Dedifferentiated amniotic fluid mesenchymal stem cell (primary cell): ENCODE data around the gene ISY1.
A peak's percentile ranks its signal among the peaks of the same experiment; 100 is the strongest.
"Not testable (repeated sequence)": the region's sequence is repeated elsewhere in the genome, so short reads cannot be mapped to it uniquely, and the experiment has no call there.

Experiments used
- DNase-seq: peaks from one replicate; pipeline ENCODE4 v3.0.0-alpha.2; 2016; ENCODE audit errors: extremely low spot score

Gene ISY1

GRCh38 chr3:129166579-129167332 is 5.9 kb upstream of the ISY1 start:
- DNase-seq: no peak

DNA sequence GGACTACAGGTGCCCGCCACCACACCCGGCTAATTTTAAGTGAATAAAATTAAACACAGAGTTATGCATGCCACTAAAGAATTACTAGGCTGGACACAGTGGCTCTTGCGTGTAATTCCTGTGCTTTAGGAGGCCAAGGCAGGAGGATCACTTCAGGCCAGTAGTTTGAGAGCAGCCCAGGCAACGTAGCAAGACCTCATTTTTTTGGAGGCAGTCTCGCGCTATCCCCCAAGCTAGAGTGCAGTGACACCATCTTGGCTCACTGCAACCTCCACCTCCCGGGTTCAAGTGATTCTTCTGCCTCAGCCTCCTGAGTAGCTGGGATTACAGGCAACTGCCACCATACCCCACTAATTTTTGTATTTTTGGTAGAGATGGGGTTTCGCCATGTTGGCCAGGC is 4.7 kb upstream of the ISY1 start:
- not testable (repeated sequence) for DNase-seq

- DNase-seq: no peak
These were observed 3.6 kb upstream of the ISY1 start for GRCh38 chr3:129164500-129164899.

DNA sequence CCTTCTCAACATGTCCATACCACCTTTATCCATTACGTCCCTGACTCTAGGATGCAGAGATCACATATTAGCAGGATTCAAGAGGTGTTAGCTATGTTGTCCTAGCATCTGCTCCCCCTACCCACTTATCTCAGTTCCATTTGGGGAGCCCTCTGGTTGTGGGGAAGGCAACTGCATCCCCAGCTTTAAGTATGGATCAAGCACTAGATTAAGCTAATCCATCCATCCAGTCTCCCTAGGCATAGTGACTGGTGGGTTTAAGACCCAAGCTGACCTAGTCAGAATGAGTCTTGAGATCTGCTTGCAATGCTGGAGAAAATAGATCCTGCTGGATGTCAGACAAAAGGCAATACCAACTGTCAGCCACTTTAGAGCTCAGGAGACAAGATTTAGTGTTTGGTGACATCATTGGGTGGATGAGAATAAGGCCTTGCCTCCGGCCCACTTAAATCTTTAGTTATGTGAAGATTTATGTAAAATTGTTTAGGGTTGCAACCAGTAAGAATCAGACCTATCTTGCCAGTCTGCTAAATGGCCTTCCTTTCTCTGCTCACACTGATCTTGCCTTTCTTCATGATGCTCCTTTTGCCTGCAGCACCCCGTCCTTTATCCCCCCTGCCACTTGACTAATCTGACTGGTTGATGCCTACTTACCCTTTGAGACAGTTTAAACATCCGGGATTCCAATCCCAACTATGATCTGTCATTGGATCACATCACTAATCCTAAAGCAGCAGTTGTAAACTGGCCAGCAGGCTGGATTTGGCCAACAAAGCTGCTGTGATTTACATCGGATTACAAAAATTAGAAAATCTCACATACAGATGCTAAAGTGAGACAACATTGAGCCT is 2.1 kb upstream of the ISY1 start:
- no peak for DNase-seq

GRCh38 chr3:129161860-129162271 is 1.0 kb upstream of the ISY1 start:
- DNase-seq: no peak

DNA sequence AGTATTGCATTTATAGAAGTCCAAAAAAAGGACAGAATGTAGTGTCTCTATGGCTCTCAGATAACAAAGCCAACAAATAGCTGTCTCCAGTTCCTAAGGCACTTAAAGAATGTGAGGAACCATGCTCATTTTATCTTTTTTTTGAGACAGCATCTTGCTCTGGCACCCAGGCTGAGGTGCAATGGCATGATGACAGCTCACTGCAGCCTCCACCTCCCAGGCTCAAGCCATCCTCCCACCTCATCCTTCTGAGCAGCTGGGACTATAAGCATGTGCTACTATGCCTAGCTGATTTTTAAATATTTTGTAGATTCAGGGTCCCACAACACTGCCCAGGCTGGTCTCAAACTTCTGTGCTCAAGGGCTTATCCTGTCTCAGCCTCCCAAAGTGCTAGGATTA is 16.1 kb downstream of the ISY1 start:
- DNase-seq: no peak

GRCh38 chr3:129141011-129141410 is 19.9 kb downstream of the ISY1 start:
- not testable (repeated sequence) for DNase-seq

DNA sequence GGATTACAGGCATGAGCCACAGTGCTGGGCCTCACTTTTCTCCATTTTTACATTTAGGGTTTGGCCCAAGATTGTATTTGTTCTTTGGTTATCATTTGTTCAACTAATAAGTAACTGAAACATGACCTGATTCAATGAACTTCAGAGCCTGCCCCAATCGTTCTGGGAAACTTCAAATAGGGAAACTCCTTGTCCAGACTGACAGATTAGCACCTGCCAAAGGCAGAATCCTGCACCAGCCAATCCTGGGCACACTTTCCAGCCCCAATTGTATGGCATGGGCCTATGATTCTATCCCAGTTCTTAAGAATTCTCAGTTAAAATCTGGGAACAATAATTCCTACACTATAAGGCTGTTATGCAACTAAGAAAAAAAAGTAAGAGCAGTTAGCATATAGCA is 21.0 kb downstream of the ISY1 start:
- DNase-seq: no peak

DNA sequence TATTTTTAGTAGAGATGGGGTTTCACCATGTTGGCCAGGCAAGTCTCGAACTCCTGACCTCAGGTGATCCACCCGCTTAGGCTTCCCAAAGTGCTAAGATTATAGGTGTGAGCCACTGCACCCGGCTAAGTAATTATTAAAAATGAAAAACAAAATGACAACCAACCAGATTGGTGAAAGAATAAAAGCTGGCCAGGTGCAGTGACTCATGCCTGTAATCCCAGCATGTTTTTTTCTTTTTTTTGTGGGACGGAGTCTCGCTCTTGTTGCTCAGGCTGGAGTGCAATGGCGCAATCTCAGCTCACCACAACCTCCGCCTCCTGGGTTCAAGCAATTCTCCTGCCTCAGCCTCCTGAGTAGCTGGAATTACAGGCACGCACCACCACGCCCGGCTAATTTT is 24.6 kb downstream of the ISY1 start:
- DNase-seq: not testable (repeated sequence)

- DNase-seq: no peak
These were observed 28.6 kb downstream of the ISY1 start for GRCh38 chr3:129132097-129132866.

DNA sequence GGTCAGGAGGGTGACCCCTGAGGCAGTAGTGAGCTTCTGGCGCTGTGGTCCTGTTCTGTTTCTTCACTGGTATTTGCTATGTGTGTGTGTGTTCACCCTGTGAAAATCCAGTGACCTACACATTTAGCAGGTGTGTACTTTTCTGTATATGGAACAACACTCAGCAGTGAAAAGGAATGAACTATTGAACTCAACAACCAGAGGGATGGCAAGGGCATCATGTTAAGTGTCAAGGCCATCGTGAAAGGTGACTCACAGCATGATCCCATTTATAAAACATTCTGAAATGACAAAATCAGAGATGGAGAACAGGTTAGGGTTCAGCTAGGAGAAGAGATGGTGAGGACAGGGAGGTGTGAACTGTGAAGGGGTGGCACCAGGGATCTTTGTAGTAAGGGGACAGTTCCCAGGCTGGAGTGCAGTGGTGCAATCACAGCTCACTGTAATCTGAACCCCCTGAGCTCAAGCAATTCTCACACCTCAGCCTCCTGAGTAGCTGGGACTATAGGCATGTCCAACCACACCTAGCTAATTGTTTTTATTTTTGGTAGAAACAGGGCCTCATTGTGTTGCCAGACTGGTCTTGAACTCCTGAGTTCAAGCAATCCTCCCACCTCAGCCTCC is 29.3 kb downstream of the ISY1 start:
- DNase-seq: no peak

GRCh38 chr3:129130291-129130813 is 30.5 kb downstream of the ISY1 start:
- DNase-seq: no peak

DNA sequence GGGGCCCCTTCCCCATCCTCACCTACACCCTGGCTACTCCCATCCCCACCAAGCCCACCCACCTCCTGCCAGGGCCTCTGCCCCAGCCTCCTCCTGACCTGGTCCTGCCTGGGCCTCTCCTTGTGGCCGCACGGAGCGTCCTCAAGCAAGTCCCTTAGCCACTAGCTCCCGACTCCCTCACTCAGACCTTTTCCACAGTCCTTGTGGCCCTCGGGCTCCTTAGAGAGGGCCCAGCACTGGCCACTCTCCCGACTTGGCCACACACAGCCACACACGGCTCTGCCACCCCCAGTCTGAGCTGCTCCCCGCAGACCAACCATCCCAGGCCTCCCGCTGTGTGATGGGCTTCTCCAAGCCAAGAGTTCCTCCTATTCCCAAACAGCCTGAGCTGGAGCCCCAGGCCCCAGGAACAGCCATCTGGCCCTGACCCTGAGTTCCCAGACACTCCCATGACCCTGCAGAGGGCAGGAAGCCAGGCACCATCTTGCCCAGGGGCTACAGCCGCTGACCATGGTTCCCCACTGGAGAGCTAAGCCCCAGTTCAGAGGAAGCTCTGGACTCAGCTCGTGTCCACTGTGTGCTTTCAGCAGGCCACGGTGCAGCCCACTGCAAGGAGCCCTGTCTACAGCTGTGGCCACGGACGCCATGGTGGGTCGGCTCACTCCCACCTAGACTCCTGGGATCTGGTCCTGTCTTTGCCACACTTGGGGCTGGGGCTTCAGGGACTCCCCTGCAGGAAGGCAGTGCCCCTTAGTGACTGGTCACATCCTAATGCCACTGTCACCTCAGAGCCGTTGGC is 32.3 kb downstream of the ISY1 start:
- no peak for DNase-seq

DNA sequence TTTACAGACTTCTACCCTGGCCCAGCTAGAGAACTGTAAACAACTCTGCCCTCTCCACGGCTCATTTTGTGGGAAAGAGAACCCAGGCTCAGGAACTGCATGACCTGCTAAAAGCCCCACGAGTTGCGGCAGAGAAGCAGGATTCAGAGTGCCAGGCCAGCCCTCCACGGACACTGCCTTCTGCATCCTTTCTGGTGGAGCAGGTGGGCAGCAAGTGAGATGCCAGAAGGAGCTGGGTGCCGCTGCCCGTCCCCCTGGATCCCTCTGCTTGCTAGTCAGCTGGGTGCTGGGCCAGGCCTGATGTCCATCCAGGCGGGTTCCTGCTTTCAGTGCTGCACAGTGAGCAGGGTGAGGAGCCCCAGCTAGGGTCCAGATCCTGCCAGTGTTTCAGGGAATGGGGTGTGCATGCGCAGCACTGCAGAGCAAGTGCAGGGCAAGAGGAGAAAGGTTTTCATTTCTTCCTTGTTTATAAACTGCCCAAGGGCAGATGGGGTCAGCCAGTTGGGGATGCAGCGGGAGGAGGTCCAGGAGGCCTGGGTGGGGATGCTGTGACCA is 34.1 kb downstream of the ISY1 start:
- DNase-seq: no peak

- no peak for DNase-seq
These were observed 37.4 kb downstream of the ISY1 start for GRCh38 chr3:129123314-129124060.

DNA sequence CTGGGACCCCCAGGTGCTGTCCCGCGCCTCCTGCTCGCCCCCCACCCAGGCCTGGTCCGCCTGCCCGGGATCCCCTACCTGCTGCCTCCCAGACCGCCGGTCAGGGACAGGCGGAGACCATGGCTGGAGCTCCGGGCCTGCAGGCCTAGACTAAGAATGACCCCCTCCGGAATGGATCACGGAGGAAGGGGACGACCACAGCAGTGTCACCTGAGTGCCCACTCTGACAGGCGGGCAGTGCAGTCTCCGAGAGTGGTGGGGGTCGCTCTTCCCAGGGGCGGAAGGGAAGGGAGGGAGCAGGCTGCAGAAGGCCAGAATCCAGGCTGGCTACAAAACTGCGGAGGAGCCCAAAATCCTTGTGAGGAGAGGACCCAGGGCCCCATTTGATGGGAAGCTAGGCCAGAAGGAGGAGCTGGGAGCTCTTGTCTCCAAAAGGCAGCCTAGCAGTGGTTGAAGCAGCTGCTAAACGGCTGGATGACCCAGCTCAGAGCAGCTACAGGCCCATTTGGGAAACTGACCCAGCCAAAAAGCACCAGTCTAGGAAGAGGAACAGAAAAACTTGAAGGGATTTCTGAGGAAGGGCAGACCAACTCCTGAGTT is 38.4 kb downstream of the ISY1 start:
- DNase-seq: no peak

GRCh38 chr3:129121792-129122411 is 39.0 kb downstream of the ISY1 start, which contains the start of gene RAB43:
TSS of gene RAB43 (minus strand) at chr3:129121804. CDS start at chr3:129121489, 315 bp downstream.
- DNase-seq: peak; percentile 54

- no peak for DNase-seq
These were observed 39.7 kb downstream of the ISY1 start for GRCh38 chr3:129121016-129121791.
